PC-9 (cell line): ENCODE data around the gene PCNT.

ENCODE experiments used
- CTCF ChIP-seq: fragments of 200-600 bp; sonication (generic); conservative IDR thresholded peaks from 2 replicates; pipeline ENCODE4 v1.6.1; 2017; ENCODE audit warnings: mixed run types, antibody characterized with exemption, mild to moderate bottlenecking, moderate library complexity
- EZH2 ChIP-seq: fragments of 200-600 bp; sonication (generic); IDR thresholded peaks from 2 replicates; pipeline ENCODE4 v1.8.0; 2017; ENCODE audit warnings: antibody characterized with exemption, low read depth

- TF ChIP-seq CTCF (no peak), EZH2 (no peak)
These were observed 48.1 kb downstream of the PCNT start for GRCh38 chr21:46372014-46372485.
